ENCODE data around the gene OR2AG2. TPM values are rescaled to one million over a fixed set of nuclear protein-coding genes. Genes with fewer than 3 reads are reported as not detected.

OR2AG2 gene
- total RNA-seq, 1 donor from 2014 or later = 0.27 TPM

GRCh38 chr11:6717426-6717825, 54.4 kb downstream of the OR2AG2 start:
- no peaks in the 10 kb centered on the region for H3K4me1 Mint-ChIP-seq

More at GRCh38 chr11:6717426-6717825, 54.4 kb downstream of the OR2AG2 start:
- peaks cover 38% of the 10 kb centered on the region for H3K27me3 Mint-ChIP-seq (ENCODE audit: low read depth)
- H3K9me3 Mint-ChIP-seq = peaks cover 2% of the 10 kb centered on the region
- peaks cover under 1% of the 10 kb centered on the region for H3K36me3 Mint-ChIP-seq
- no peak overlapping the region for H3K27ac Mint-ChIP-seq
- TF ChIP-seq CTCF (IDR thresholded peaks at IDR 0.05; ENCODE audit: unreplicated experiment) = no peak
- no peak for DNase-seq (ENCODE audit: low spot score in 2 of 2, unreplicated experiment in 2 of 2)
- H3K4me3 Mint-ChIP-seq = no peak overlapping the region

Other genes with a start within 250 kb of the OR2AG2 start
- 18.6 to 22.5 TPM (median 21.0 TPM) in 3 replicates for gene RRP8, start 168.4 kb downstream of the OR2AG2 start, total RNA-seq
- gene ILK, start 168.2 kb downstream of the OR2AG2 start, total RNA-seq = 127 to 144 TPM (median 130 TPM) in 3 replicates
- 112 to 119 TPM (median 115 TPM) in 3 replicates for gene TAF10, start 159.8 kb downstream of the OR2AG2 start, total RNA-seq
- gene TPP1, start 152.6 kb downstream of the OR2AG2 start, total RNA-seq = 45.8 to 50.1 TPM (median 46.0 TPM) in 3 replicates
- 75.9 to 81.2 TPM (median 77.3 TPM) in 3 replicates for gene DCHS1, start 116.2 kb downstream of the OR2AG2 start, total RNA-seq
- gene MRPL17, start 88.6 kb downstream of the OR2AG2 start, total RNA-seq = 41.6 to 45.3 TPM (median 42.7 TPM) in 3 replicates
- not detected in 3 replicates for gene OR2AG1, start 11.0 kb upstream of the OR2AG2 start, total RNA-seq
- gene OR6A2, start 27.7 kb upstream of the OR2AG2 start, total RNA-seq = 0.34 to 0.60 TPM (median 0.38 TPM) in 3 replicates
- not detected in 3 replicates for gene OR10A5, start 73.7 kb upstream of the OR2AG2 start, total RNA-seq
- gene OR10A2, start 91.1 kb upstream of the OR2AG2 start, total RNA-seq = not detected in 3 replicates
- gene OR10A4, start 104.6 kb upstream of the OR2AG2 start, total RNA-seq = not detected in 3 replicates
- 0.40 to 0.85 TPM (median 0.41 TPM) in 3 replicates for gene OR2D2, start 120.5 kb upstream of the OR2AG2 start, total RNA-seq
- not detected in 3 replicates for gene OR2D3, start 149.0 kb upstream of the OR2AG2 start, total RNA-seq
- gene ZNF215, start 154.4 kb upstream of the OR2AG2 start, total RNA-seq = 2.8 to 3.9 TPM (median 3.0 TPM) in 3 replicates
- gene ZNF214, start 248.4 kb upstream of the OR2AG2 start, total RNA-seq = 6.2 to 7.4 TPM (median 6.5 TPM) in 3 replicates
- 0.51 to 0.58 TPM (median 0.54 TPM) in 3 replicates for gene NLRP14, start 248.5 kb upstream of the OR2AG2 start, total RNA-seq

Measured in mesothelial cell of epicardium (in vitro differentiated cells).